NCI-H1092 (cell line): ENCODE results near the gene EDC3.
"Not testable (repeated sequence)": the region's sequence is repeated elsewhere in the genome, so short reads cannot be mapped to it uniquely, and the experiment has no call there.

Source experiments
- DNase-seq: peaks from one replicate; lab custom pipeline; 2025; lab: John Stamatoyannopoulos, UW

Gene EDC3

GRCh38 chr15:74695597-74696397 is at the start of gene EDC3:
Gene EDC3 (minus strand): TSS chr15:74696024. CDS start chr15:74675124, 20,900 bp downstream.
- DNase-seq, result peak; percentile 73

GRCh38 chr15:74742422-74742821 is 46.6 kb upstream of the EDC3 start:
- DNase-seq, result no peak

GRCh38 chr15:74738239-74738638 is 42.4 kb upstream of the EDC3 start:
- DNase-seq, result not testable (repeated sequence)

GRCh38 chr15:74735305-74735704 is 39.5 kb upstream of the EDC3 start:
- DNase-seq, result no peak

GRCh38 chr15:74733269-74733668 is 37.4 kb upstream of the EDC3 start:
- no peak for DNase-seq

GRCh38 chr15:74732846-74733245 is 37.0 kb upstream of the EDC3 start:
- DNase-seq, result no peak

GRCh38 chr15:74730619-74731316 is 34.9 kb upstream of the EDC3 start:
- no peak for DNase-seq

GRCh38 chr15:74729372-74729771 is 33.5 kb upstream of the EDC3 start:
- DNase-seq, result not testable (repeated sequence)

- not testable (repeated sequence) for DNase-seq
Measured at GRCh38 chr15:74728699-74729098, 32.9 kb upstream of the EDC3 start.

- no peak for DNase-seq
Measured at GRCh38 chr15:74727727-74728126, 31.9 kb upstream of the EDC3 start.

GRCh38 chr15:74726774-74727164 is 30.9 kb upstream of the EDC3 start:
- DNase-seq, result no peak

- no peak for DNase-seq
Measured at GRCh38 chr15:74725845-74726773, 30.3 kb upstream of the EDC3 start.

GRCh38 chr15:74725225-74725774 is 29.5 kb upstream of the EDC3 start, which contains the start of gene CYP1A1:
Gene CYP1A1 (minus strand): TSS chr15:74725528. CDS start chr15:74723097, 2,431 bp downstream.
- no peak for DNase-seq

- no peak for DNase-seq
Measured at GRCh38 chr15:74724570-74725224, 28.9 kb upstream of the EDC3 start.

GRCh38 chr15:74723754-74724334 is 28.0 kb upstream of the EDC3 start:
- DNase-seq, result no peak

- DNase-seq, result no peak
Measured at GRCh38 chr15:74723187-74723586, 27.4 kb upstream of the EDC3 start.

GRCh38 chr15:74722591-74722990 is 26.8 kb upstream of the EDC3 start:
- no peak for DNase-seq

GRCh38 chr15:74716651-74717050 is 20.8 kb upstream of the EDC3 start:
- no peak for DNase-seq

GRCh38 chr15:74712311-74712710 is 16.5 kb upstream of the EDC3 start:
- DNase-seq, result no peak

GRCh38 chr15:74710319-74711094 is 14.7 kb upstream of the EDC3 start:
- DNase-seq, result no peak
